Measurements from ENCODE around the gene TFAP2A.

- TF ChIP-seq AFF4 (CRISPR knock-in tag; IDR thresholded peaks at IDR 0.05; ENCODE audit: borderline replicate concordance) (no peak), STAT6 (CRISPR knock-in tag; conservative IDR thresholded peaks at IDR 0.05; ENCODE audit: low read depth) (no peak)
Observed at GRCh38 chr6:10386756-10387654, 27.9 kb downstream of the TFAP2A start.

All from WTC11 (cell line).